ENCODE data around the gene COL25A1.
"Not testable (repeated sequence)": the region's sequence is repeated elsewhere in the genome, so short reads cannot be mapped to it uniquely, and the experiment has no call there.

COL25A1 gene

GRCh38 chr4:109020861-109021260 lies 281.6 kb downstream of the COL25A1 start:
- in situ Hi-C loops (cut with MboI; ENCODE audit: low sequenced_read_pairs), result no loop called here

GRCh38 chr4:109016200-109016599 lies 286.3 kb downstream of the COL25A1 start:
- in situ Hi-C loops (cut with MboI; ENCODE audit: low sequenced_read_pairs), result no loop called here

GRCh38 chr4:109015413-109015810 lies 287.0 kb downstream of the COL25A1 start:
- in situ Hi-C loops (cut with MboI; ENCODE audit: low sequenced_read_pairs), result no loop called here

- in situ Hi-C loops (cut with MboI; ENCODE audit: low sequenced_read_pairs), result no loop called here
Measured at GRCh38 chr4:109014593-109015412, 287.7 kb downstream of the COL25A1 start.

- in situ Hi-C loops (cut with MboI; ENCODE audit: low sequenced_read_pairs), result no loop called here
Measured at GRCh38 chr4:109012286-109012880, 290.1 kb downstream of the COL25A1 start.

- in situ Hi-C loops (cut with MboI; ENCODE audit: low sequenced_read_pairs), result no loop called here
Measured at GRCh38 chr4:109011241-109012026, 291.0 kb downstream of the COL25A1 start.

GRCh38 chr4:109010521-109010920 lies 291.9 kb downstream of the COL25A1 start:
- in situ Hi-C loops (cut with MboI; ENCODE audit: low sequenced_read_pairs), result no loop called here

- in situ Hi-C loops (cut with MboI; ENCODE audit: low sequenced_read_pairs), result no loop called here
Measured at GRCh38 chr4:109009909-109010308, 292.5 kb downstream of the COL25A1 start.

GRCh38 chr4:109007976-109008375 lies 294.5 kb downstream of the COL25A1 start:
- in situ Hi-C loops (cut with MboI; ENCODE audit: low sequenced_read_pairs), result no loop called here

- in situ Hi-C loops (cut with MboI; ENCODE audit: low sequenced_read_pairs), result no loop called here
Measured at GRCh38 chr4:109005523-109005922, 296.9 kb downstream of the COL25A1 start.

GRCh38 chr4:109004418-109004817 lies 298.0 kb downstream of the COL25A1 start:
- in situ Hi-C loops (cut with MboI; ENCODE audit: low sequenced_read_pairs), result no loop called here

GRCh38 chr4:109003964-109004363 lies 298.5 kb downstream of the COL25A1 start:
- in situ Hi-C loops (cut with MboI; ENCODE audit: low sequenced_read_pairs), result no loop called here

GRCh38 chr4:108991551-108992328 lies 310.7 kb downstream of the COL25A1 start:
- in situ Hi-C loops (cut with MboI; ENCODE audit: low sequenced_read_pairs), result no loop called here

GRCh38 chr4:108988464-108989195 lies 313.8 kb downstream of the COL25A1 start:
- in situ Hi-C loops (cut with MboI; ENCODE audit: low sequenced_read_pairs), result no loop called here

- in situ Hi-C loops (cut with MboI; ENCODE audit: low sequenced_read_pairs), result not testable (repeated sequence)
Measured at GRCh38 chr4:108984495-108984894, 318.0 kb downstream of the COL25A1 start.

- in situ Hi-C loops (cut with MboI; ENCODE audit: low sequenced_read_pairs), result no loop called here
Measured at GRCh38 chr4:108982402-108983185, 319.9 kb downstream of the COL25A1 start.

- in situ Hi-C loops (cut with MboI; ENCODE audit: low sequenced_read_pairs), result no loop called here
Measured at GRCh38 chr4:108980455-108981239, 321.8 kb downstream of the COL25A1 start.

GRCh38 chr4:108979759-108980158 lies 322.7 kb downstream of the COL25A1 start:
- in situ Hi-C loops (cut with MboI; ENCODE audit: low sequenced_read_pairs), result no loop called here

- in situ Hi-C loops (cut with MboI; ENCODE audit: low sequenced_read_pairs), result no loop called here
Measured at GRCh38 chr4:108978066-108978465, 324.4 kb downstream of the COL25A1 start.

Data from HL-60/S4 (cell line).